GM18858 (cell line): ENCODE results near the gene CNNM4.

Experiments used
- ATAC-seq: cut with Tn5 transposase; IDR thresholded peaks from one replicate; pipeline ENCODE4 v1.9.1; 2021; ENCODE audit not compliant: unreplicated experiment

CNNM4 gene

GRCh38 chr2:96856776-96857666 lies 96.3 kb downstream of the CNNM4 start:
- ATAC-seq, result no peak

GRCh38 chr2:96857667-96858372 lies 97.1 kb downstream of the CNNM4 start, which contains the start of gene ANKRD39:
TSS of gene ANKRD39 (minus strand) at chr2:96858016. CDS start at chr2:96857987, 29 bp downstream.
- peak; percentile 92 for ATAC-seq

GRCh38 chr2:96859099-96859649 lies 98.5 kb downstream of the CNNM4 start:
- no peak for ATAC-seq

GRCh38 chr2:96859681-96860064 lies 99.0 kb downstream of the CNNM4 start:
- no peak for ATAC-seq

- no peak for ATAC-seq
Measured at GRCh38 chr2:96860065-96861029, 99.6 kb downstream of the CNNM4 start.

- no peak for ATAC-seq
Measured at GRCh38 chr2:96861074-96861473, 100.4 kb downstream of the CNNM4 start.
